ENCODE measurements around the gene ACADSB.

The ACADSB gene

GRCh38 chr10:123092635-123093414 is 84.0 kb downstream of the ACADSB start:
- no peaks in the 10 kb centered on the region for H4K20me1 ChIP-seq (ENCODE audit: insufficient read depth, low read length)
- H3K4me2 ChIP-seq (ENCODE audit: insufficient read depth, low read length): no peak overlapping the region
- no peak for DNase-seq
- no peaks in the 10 kb centered on the region for H3K9me3 ChIP-seq (ENCODE audit: insufficient read depth, low read length, severe bottlenecking)
- no peaks in the 10 kb centered on the region for H3K36me3 ChIP-seq (ENCODE audit: insufficient read depth, low read length)
- no peak overlapping the region for H3K27ac ChIP-seq (ENCODE audit: low read length)
- no peak for ATAC-seq (ENCODE audit: insufficient read depth, low read depth)
- no peak overlapping the region for H2AFZ ChIP-seq (ENCODE audit: low read depth, low read length)
- H3K4me1 ChIP-seq (ENCODE audit: insufficient read depth, low read length): no peaks in the 10 kb centered on the region
- H3K27me3 ChIP-seq (ENCODE audit: insufficient read depth, low read length, poor library complexity): peaks cover 4% of the 10 kb centered on the region
- no peaks in the 10 kb centered on the region for H3K79me2 ChIP-seq (ENCODE audit: insufficient read depth, low read length)
- H3K4me3 ChIP-seq (ENCODE audit: low read depth in 1 of 2, low read length in 2 of 2): no peak overlapping the region
- H3K9ac ChIP-seq (ENCODE audit: low read depth, low read length): no peak overlapping the region
- TF ChIP-seq EZH2 (IDR thresholded peaks at IDR 0.05; ENCODE audit: borderline replicate concordance, low read depth, low read length, severe bottlenecking): no peak
- no peak for TF ChIP-seq CTCF (IDR thresholded peaks at IDR 0.05; ENCODE audit: borderline replicate concordance, extremely low read depth, low read length, poor library complexity, severe bottlenecking)

- Histone ChIP-seq H3K79me2 (ENCODE audit: insufficient read depth, low read length) (no peaks in the 10 kb centered on the region), H3K36me3 (ENCODE audit: insufficient read depth, low read length) (no peaks in the 10 kb centered on the region), H3K4me2 (ENCODE audit: insufficient read depth, low read length) (no peak overlapping the region), H4K20me1 (ENCODE audit: insufficient read depth, low read length) (no peaks in the 10 kb centered on the region), H3K27me3 (ENCODE audit: insufficient read depth, low read length, poor library complexity) (peaks cover 8% of the 10 kb centered on the region), H3K9ac (ENCODE audit: low read depth, low read length) (no peak overlapping the region), H3K4me1 (ENCODE audit: insufficient read depth, low read length) (no peaks in the 10 kb centered on the region), H3K4me3 (ENCODE audit: low read depth in 1 of 2, low read length in 2 of 2) (no peak overlapping the region), H2AFZ (ENCODE audit: low read depth, low read length) (no peak overlapping the region), H3K27ac (ENCODE audit: low read length) (no peak overlapping the region), H3K9me3 (ENCODE audit: insufficient read depth, low read length, severe bottlenecking) (no peaks in the 10 kb centered on the region)
- DNase-seq (no peak), ATAC-seq (ENCODE audit: insufficient read depth, low read depth) (no peak)
- no peak for TF ChIP-seq EZH2 (IDR thresholded peaks at IDR 0.05; ENCODE audit: borderline replicate concordance, low read depth, low read length, severe bottlenecking)
- no peak for TF ChIP-seq CTCF (IDR thresholded peaks at IDR 0.05; ENCODE audit: borderline replicate concordance, extremely low read depth, low read length, poor library complexity, severe bottlenecking)
These were observed 84.7 kb downstream of the ACADSB start for GRCh38 chr10:123093489-123093888.

- DNase-seq (no peak), ATAC-seq (ENCODE audit: insufficient read depth, low read depth) (no peak)
- no peaks in the 10 kb centered on the region for H3K4me1 ChIP-seq (ENCODE audit: insufficient read depth, low read length)
- H3K4me2 ChIP-seq (ENCODE audit: insufficient read depth, low read length): no peak overlapping the region
- H3K27me3 ChIP-seq (ENCODE audit: insufficient read depth, low read length, poor library complexity): peaks cover 8% of the 10 kb centered on the region
- no peak overlapping the region for H3K9ac ChIP-seq (ENCODE audit: low read depth, low read length)
- no peaks in the 10 kb centered on the region for H3K79me2 ChIP-seq (ENCODE audit: insufficient read depth, low read length)
- no peaks in the 10 kb centered on the region for H3K9me3 ChIP-seq (ENCODE audit: insufficient read depth, low read length, severe bottlenecking)
- no peak overlapping the region for H2AFZ ChIP-seq (ENCODE audit: low read depth, low read length)
- no peak overlapping the region for H3K4me3 ChIP-seq (ENCODE audit: low read depth in 1 of 2, low read length in 2 of 2)
- H4K20me1 ChIP-seq (ENCODE audit: insufficient read depth, low read length): no peaks in the 10 kb centered on the region
- TF ChIP-seq EZH2 (IDR thresholded peaks at IDR 0.05; ENCODE audit: borderline replicate concordance, low read depth, low read length, severe bottlenecking): no peak
- TF ChIP-seq CTCF (IDR thresholded peaks at IDR 0.05; ENCODE audit: borderline replicate concordance, extremely low read depth, low read length, poor library complexity, severe bottlenecking): no peak
- no peak overlapping the region for H3K27ac ChIP-seq (ENCODE audit: low read length)
- no peaks in the 10 kb centered on the region for H3K36me3 ChIP-seq (ENCODE audit: insufficient read depth, low read length)
These were observed 87.6 kb downstream of the ACADSB start for GRCh38 chr10:123096452-123096851.

Data from DND-41 (cell line).